ENCODE data around the gene PNPLA3.
A peak's percentile ranks its signal among the peaks of the same experiment; 100 is the strongest.

Gene PNPLA3

DNA sequence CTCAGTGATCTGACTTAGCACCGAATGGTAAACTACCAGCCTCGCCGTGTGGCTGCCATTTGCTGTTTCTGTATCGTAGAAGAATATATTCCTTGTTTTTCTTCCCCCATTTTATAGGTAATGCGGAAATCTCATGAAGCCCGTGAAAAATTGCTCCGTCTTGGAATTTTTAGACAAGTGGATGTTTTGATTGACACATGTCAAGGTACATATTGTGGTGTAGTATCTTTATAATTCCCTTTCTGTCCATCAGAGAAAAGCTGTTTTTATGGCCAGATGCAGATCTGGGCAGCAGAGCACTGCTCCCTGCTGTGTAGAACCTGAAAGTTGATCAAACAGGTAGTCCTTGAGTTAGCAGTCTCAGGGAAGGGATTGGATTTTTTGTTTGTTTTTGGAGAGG, 45.0 kb downstream of the PNPLA3 start:
- no peak for DNase-seq

- DNase-seq: no peak
Observed at GRCh38 chr22:43969021-43969878, 45.6 kb downstream of the PNPLA3 start.

DNA sequence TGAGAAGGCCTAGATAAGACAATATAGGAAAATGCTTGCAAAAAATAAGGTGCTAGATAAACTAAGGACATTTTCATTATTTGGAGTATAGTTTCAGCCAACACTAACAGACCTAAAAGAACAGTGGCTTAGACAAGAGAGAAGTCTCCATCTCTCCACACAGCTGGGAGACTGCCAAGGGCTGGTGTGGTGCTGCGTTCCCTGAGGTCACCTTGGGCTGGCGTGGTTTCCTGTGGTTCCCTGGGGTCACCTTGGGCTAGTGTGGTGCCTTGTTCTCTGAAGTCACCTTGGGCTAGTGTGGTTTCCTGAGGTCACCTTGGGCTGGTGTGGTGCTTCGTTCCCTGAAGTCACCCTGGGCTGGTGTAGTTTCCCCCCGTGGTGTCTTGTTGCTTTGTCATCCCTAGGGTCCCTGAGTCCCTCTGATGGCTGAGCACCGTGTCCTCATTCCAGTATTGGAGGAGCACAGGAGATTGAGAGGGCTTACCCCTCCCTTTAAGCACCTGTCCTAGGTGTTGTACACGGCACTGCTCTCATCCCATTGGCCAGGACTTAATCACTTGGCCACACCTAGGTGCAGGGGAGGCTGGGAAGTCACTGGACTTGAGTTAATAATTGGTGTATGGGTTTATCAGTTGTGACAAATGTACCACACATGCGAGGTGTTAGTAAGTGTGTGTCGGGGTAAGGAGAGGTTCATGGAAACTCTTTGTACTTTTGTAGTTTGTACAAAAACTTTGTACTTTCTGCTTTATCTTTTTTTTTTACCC, 46.6 kb downstream of the PNPLA3 start:
- DNase-seq: no peak

DNA sequence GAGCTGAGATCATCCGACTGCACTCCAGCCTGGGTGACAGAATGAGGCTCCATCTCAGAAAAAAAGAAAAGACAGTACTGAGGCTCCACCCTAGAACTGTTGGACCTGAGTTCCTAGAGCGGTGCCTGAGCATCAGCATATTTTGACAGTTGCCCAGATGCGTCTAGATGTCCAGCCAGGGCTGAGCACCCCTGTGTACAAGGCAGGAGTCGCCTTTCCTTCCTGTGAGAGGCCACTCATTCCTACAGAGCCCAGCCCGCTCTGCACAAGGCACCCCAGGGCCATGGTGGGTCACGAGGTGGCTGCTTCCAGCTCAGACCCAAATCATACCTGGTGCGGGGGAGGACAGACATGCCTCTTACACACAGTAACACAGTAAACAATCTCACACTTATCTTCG, 47.5 kb downstream of the PNPLA3 start:
- DNase-seq: no peak

DNA sequence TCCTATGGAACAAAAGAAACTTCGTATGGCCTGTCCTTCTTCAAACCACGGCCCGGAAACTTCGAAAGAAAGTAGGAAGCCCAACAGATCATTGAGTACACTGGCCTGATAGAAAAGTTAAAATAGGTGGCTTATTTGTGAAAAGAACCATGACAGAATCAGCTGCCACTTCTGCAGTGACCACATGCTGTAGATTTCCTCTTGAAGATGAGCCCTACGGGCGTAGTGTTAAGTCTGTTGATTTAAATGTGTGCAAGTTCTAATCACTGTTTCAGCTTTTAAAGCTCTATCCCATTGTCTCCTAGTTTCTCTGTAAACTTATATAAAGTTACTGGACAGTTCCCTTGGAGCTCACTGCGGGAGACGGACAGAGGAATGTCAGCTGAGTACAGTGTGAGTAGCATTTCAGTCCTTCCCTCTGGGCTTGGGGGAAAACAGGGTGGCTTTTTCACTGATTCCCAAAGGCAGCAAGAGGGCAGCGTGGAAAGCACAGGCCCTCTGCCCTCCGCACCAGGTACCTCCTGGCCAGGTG, 49.4 kb downstream of the PNPLA3 start:
- DNase-seq: no peak

DNA sequence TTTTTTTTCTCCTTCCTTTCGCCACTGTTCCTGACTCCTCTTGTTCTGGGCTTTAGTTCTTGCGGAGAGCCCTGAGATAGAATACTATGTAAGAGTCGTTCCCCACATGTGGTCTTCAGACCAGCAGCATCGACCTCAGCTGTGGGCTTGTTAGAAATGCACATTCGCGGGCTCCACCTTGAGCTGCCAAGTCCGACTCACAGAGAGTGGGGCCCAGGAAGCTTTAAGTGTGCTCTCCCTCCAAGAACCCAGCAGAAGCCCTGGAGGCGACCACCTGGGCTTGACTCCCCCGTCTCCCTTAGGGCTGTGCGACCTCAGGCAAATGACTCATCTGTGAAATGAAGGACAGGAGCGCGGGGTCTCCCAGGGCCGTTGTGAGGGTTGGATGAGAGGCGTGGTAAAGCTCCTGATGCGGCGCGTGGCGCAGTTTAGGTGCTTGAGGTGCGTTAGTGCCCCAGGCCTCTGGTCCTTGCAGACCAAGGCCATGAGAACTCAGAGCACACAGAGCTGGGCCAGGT, 50.5 kb downstream of the PNPLA3 start:
- DNase-seq: no peak

- no peak for DNase-seq
Observed at GRCh38 chr22:43975041-43975440, 51.4 kb downstream of the PNPLA3 start.

GRCh38 chr22:43976861-43977795, 53.5 kb downstream of the PNPLA3 start:
- no peak for DNase-seq

- DNase-seq: no peak
Observed at GRCh38 chr22:43978558-43978957, 55.0 kb downstream of the PNPLA3 start.

DNA sequence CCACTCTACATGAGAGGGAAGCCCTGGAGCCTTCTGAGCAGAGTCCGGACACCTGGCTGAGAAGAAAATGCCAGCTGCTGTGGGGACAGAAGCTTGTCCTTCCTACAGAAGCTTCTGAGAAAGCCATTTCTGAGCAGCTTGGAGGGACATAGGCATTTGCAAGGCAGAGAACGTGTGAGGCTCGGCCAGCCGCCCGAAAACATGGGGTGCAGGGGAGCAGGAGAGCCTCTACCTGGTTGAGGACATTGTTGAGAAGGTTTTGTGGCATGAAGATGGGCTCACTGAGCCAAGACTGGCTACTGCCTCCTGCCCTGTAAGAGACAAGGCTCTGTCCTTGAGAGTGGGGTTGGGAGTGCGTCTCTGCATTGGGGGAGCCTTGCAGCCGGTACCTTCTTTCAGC, 57.0 kb downstream of the PNPLA3 start:
- no peak for DNase-seq

DNA sequence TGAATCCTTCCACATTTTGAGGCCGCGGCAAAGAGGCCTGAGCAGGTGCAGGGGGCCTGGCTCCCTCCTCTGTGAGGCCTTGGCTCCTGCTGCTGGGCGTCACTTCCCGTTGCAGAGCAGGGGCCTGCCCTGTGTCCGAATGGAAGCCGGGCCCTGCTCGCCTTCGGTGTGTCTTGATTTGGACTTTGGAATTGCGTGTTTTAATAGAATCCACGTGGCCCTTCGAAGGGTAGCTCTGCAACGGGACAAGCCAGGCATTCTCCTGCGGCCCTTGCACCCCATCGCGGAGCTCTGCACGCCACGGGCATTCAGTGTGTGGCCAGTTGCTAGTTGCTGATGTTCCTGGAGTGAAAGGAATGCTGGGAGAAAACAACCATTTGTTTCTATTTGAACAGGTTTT, 57.4 kb downstream of the PNPLA3 start:
- DNase-seq: no peak

DNA sequence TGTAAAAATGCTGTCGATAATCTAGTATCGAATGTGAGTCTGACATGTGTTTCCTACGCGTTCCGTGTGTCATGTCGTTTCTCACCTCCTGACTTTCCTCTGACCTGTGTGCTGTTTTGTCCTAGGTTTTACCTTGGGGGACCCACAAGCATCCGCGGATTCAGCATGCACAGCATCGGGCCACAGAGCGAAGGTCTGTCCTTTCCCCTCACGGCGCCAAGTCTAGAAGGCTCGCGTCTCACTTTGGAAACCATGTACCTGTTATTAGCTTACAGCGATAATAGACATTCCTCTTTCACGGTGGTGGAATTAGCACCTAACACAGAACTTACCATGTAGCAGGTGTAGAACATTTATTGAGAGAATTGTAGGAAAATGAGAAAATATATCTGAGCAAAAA, 60.2 kb downstream of the PNPLA3 start:
- no peak for DNase-seq

GRCh38 chr22:43985532-43985931, 61.9 kb downstream of the PNPLA3 start:
- no peak for DNase-seq

GRCh38 chr22:43988116-43988820, 64.7 kb downstream of the PNPLA3 start:
- DNase-seq: no peak

GRCh38 chr22:43988960-43989359, 65.4 kb downstream of the PNPLA3 start:
- no peak for DNase-seq

DNA sequence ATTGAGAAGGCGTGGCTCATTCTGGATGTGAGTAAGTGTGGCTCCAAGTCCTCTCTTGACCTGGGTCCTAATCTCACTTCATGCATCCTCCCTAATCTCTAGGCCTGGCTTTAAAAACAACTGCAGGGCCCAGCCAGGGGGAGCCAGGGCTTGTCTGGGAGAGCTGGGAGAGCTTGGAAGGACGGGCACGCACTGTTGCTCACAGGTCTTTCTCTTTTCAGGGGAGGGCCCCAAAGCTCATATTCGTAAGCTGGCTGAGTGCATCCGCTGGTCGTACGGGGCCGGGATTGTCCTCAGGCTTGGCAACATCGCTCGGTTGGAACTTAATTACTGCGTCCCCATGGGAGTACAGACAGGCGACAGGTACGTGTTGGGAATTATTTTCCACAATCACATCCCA, 66.4 kb downstream of the PNPLA3 start:
- DNase-seq: peak; percentile 59

GRCh38 chr22:43991316-43992020, 67.9 kb downstream of the PNPLA3 start:
- DNase-seq: no peak

- DNase-seq: no peak
Observed at GRCh38 chr22:43992331-43992821, 68.8 kb downstream of the PNPLA3 start.

GRCh38 chr22:43993072-43993760, 69.6 kb downstream of the PNPLA3 start:
- peak; percentile 20 for DNase-seq

DNA sequence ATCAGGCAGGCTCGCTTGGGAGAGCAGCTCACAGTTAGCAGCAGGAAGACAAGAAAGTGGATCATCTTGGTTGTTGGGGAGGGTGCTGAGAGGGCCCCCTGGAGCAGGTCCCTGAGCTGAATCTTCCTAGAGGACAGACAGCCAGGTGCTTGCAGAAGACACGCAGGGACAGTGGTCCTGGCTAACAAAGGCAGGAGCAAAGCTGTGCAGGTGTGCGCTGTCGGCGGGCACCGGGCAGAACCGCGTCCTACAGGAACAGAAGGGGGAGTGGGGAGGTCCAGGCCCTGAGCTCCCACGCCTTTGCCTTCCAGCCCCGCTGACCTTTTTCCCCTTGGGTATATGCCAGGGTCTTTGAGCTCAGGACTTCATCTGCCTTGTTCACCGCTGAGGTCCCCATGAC, 70.4 kb downstream of the PNPLA3 start:
- DNase-seq: no peak
